ENCODE measurements around the gene GGA3.
"Not testable (repeated sequence)": the region's sequence is repeated elsewhere in the genome, so short reads cannot be mapped to it uniquely, and the experiment has no call there.

Gene GGA3

DNA sequence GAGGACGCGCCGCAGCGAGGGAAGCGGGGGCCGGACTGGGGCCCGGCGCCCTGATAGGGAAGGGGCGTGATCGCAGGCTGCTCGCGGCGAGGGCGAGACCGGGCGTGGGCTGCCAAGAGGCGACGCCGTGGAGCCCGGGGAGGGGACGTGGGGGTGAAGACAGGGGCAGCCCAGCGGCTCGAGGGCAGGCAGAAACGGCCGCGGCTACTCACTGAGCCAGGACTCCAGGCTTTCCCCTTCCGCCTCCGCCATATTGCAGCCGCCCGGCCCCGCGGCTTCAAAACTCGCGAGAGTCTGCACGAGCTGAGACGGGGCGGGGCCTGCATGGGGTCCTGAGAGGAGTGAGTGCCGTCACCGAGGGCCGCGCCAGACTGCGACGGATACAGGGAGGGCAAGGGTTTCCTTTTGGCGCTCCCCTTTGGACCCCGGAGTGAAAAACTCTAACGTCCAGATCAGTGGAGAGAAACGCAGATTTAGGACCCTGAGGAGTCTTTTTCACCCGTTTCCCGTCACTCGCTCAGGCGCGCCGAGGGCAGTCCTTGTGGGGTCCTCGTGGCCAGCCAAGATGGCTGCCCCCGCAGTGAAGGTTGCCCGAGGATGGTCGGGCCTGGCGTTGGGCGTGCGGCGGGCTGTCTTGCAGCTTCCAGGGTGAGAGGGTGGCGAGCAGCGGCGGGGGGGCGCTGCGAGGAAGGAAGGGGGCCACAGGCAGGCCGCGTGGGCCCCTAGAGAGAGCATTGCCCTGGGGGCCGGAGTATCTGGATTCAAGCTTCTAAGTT lies at the start of gene GGA3, which contains the start of gene MRPS7:
Gene GGA3 (minus strand): TSS at position 271 of the 776 bp plus-strand sequence. CDS start 19 bp downstream, at position 252.
Gene MRPS7 (plus strand): TSS at position 544 of the 776 bp plus-strand sequence. CDS start 22 bp downstream, at position 566.
- peak; percentile 92 for DNase-seq

DNA sequence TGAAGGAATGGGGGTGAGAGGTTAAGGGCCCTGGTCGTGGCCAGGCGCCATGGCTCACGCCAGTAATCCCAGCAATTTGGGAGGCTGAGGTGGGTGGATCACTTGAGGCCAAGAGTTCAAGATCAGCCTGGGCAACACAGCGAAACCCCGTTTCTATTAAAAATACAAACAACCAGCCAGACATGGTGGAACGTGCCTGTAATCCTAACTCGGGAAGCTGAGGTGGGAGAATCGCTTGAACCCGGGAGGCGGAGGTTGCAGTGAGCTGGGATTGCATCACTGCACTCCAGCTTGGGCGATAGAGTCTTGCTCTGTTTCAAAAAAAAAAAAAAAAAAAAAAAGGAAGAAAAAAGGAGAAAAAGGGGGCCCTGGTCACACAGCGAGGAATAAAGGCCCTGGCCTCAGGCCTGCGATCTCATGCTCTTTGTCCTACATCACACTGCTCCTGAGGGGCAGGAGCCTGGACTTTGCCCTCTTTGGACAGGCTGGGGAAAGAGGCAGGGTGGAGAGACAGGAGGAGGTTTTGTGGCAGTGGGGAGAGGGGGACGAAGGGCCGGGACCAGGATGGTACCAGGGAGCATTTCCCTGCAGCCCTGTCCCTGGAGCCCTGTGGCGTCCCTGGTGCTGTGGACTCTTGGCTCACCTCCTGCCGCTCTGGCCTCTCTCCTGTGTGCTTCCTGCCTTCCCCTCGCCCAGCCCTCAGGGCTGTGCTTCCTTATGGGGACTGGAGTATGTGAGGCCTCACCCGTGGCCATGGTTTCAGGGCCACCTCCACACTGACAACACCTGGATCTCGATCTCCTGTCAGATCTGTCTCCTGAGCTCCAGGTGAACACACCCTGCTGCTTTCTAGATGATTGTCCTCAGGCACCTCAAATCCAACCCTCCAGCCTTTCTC lies 47.6 kb upstream of the GGA3 start:
- DNase-seq = no peak

DNA sequence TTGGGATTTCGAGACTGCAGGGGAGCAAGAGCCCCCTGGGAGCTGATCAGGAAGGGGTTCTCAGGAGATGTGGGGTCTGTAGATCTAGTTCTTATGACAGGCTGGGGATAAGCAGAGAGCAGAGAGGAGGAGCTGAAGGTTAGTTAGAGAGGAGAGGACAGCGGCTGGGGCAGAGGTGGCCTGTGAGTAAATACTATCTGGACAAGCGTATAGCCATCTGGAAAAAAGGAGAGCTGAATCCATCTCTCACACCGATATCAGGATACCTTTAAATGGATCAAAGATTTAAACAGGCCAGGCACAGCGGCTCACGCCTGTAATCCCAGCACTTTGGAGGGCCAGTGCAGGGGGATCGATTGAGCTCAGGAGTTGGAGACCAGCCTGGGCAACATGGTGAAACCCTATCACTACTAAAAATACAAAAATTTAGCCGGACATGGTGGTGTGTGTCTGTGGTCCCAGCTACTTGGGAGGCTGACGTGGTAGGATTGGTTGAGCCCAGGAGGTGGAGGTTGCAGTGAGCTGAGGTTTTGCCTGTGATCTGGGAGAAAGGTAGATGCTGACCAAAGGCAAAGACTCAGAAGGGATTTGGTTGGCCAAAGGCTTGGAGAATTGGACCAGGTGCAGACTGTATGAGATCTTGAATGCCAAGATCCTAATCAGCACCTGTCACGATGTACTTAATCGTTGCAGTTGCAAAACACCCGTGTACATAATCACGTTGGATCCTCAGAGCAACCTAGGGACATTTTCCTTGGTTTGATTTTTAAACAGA lies 46.7 kb upstream of the GGA3 start:
- no peak for DNase-seq

- no peak for DNase-seq
Measured at GRCh38 chr17:75301502-75302206, 40.2 kb upstream of the GGA3 start.

GRCh38 chr17:75301049-75301448 lies 39.6 kb upstream of the GGA3 start:
- DNase-seq = no peak

- no peak for DNase-seq
Measured at GRCh38 chr17:75300280-75300679, 38.9 kb upstream of the GGA3 start.

GRCh38 chr17:75295201-75296158 lies 34.1 kb upstream of the GGA3 start:
- no peak for DNase-seq

DNA sequence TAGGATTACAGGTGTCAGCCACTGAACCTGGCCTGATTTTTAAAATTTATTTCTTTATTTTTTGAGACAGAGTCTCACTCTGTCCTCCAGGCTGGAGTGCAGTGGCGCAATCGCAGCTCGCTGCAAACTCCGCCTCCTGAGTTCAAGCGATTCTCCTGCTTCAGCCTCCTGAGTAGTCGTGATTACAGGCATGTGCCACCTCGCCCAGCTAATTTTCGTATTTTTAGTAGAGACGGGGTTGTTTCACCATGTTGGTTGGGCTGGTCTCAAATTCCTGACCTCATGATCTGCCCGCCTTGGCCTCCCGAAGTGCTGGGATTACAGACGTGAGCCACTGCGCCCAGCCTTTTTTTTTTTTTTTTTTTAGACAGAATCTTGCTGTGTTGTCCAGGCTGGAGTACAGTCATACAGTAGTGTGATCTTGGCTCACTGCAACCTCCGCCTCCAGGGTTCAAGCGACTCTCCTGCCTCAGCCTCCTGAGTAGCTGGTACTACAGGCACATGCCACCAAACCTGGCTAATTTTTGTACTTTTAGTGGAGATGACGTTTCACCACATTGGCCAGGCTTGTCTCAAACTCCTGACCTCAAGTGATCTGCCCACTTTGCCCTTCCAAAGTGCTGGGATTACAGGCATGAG lies 31.5 kb upstream of the GGA3 start:
- not testable (repeated sequence) for DNase-seq

- DNase-seq = peak; percentile 65
Measured at GRCh38 chr17:75289832-75290337, 28.5 kb upstream of the GGA3 start.

- DNase-seq = peak; percentile 100
Measured at GRCh38 chr17:75289115-75289831, 27.9 kb upstream of the GGA3 start, which contains the start of gene SLC25A19. Gene SLC25A19 (minus strand): TSS chr17:75289433. CDS start chr17:75286764, 2,669 bp downstream.

GRCh38 chr17:75288770-75289114 lies 27.3 kb upstream of the GGA3 start:
- peak; percentile 62 for DNase-seq

GRCh38 chr17:75288359-75288758 lies 27.0 kb upstream of the GGA3 start:
- no peak for DNase-seq

- no peak for DNase-seq
Measured at GRCh38 chr17:75287221-75287620, 25.8 kb upstream of the GGA3 start.

- no peak for DNase-seq
Measured at GRCh38 chr17:75285123-75285522, 23.7 kb upstream of the GGA3 start.

DNA sequence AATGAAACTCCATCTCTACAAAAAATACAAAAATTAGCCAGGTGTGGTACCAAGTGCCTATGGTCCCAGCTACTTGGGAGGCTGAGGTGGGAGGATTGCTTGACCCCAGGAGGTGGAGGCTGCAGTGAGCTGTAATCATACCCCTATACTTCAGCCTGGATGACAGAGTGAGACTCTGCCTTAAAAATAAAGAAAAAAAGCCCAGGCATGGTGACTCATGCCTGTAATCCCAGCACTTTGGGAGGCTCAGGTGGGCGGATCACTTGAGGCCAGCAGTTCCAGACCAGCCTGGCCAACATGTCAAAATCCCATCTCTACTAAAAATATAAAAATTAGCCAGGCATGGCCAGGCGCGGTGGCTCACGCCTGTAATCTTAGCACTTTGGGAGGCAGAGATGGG lies 18.8 kb upstream of the GGA3 start:
- DNase-seq = not testable (repeated sequence)

- DNase-seq = no peak
Measured at GRCh38 chr17:75277664-75278071, 16.3 kb upstream of the GGA3 start.

- no peak for DNase-seq
Measured at GRCh38 chr17:75273977-75274708, 12.7 kb upstream of the GGA3 start.

DNA sequence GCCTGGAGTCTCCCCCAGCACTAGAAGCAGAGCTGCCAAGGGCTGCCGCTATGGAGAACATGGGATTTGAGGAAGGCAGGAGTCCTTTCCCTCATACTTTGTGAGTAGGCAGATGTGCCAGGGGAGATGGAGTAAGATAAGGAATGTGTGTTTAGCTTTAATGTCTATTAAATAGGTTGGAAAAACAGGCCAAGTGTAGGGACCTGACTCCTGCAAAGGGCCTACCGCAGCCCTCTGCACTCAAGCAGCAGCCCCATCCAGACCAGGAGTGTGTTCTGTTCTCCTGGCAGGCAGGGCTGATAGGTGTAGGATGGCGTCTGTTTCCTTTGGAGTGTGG lies 11.4 kb upstream of the GGA3 start:
- no peak for DNase-seq
